ENCODE results near the gene C16orf87. TPM values are rescaled to one million over a fixed set of nuclear protein-coding genes. Genes with fewer than 3 reads are reported as not detected.

C16orf87 gene
- total RNA-seq, 2 experiments from 2014 or later: 12.5 to 14.7 TPM

GRCh38 chr16:46866286-46866685 lies 35.3 kb upstream of the C16orf87 start:
- TF ChIP-seq CTCF (IDR thresholded peaks at IDR 0.05): no peak
- no peak for ATAC-seq
- Mint-ChIP-seq H3K9me3 (peaks cover 5% of the 10 kb centered on the region), H3K27ac (no peak overlapping the region), H3K36me3 (ENCODE audit: low read depth) (peaks cover 1% of the 10 kb centered on the region), H3K4me1 (ENCODE audit: low read depth) (peaks cover 8% of the 10 kb centered on the region), H3K4me3 (no peak overlapping the region), H3K27me3 (peaks cover 4% of the 10 kb centered on the region)
- no peak for DNase-seq
- ChIA-PET CTCF (interaction anchor here (1.1 to 4.8 kb wide), 3 partner anchors 12 to 64 kb away, joined by 3 to 23 read pairs (median 3); no protein-coding TSS in a partner anchor), POLR2A (no interaction called here)
- intact Hi-C loops (cut with micrococcal nuclease): no loop called here

DNA sequence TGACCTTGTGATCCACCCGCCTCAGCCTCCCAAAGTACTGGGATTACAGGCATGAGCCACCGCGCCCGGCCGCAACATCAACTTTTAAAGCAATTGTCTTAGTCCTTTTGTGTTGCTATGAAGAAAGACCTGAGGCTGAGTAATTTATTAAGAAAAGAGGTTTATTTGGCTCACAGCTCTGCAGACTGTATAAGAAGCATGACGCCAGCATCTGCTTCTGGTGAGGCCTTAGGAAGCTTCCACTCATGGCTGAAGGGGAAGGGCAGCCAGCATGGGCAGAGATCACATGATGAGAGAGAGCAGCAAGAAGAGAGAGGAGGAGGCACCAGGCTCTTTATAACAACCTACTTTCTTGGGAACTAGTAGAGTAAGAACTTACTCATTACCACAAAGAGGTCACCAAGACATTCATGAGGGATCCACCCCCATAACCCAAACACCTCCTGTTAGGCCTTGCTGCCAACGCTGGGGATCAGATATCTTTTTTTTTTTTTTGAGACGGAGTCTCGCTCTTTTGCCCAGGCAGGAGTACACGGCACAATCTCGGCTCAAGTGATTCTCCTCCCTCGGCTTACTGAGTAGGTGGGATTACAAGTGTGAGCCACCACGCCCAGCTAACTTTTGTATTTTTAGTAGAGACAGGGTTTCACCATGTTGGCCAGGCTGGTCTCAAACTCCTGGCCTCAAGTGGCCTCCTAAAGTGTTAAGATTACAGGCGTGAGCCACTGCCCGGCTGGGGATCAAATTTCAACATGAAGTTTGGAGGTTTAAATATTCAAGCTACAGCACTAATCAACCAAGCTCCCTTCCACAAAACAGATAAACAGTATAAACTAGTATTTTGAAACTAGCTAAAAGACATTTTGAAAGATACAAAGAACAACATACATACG lies 31.8 kb upstream of the C16orf87 start:
- peaks cover 4% of the 10 kb centered on the region for H3K27me3 Mint-ChIP-seq
- intact Hi-C loops (cut with micrococcal nuclease): no loop called here
- ChIA-PET CTCF (interaction anchor here (0.6 to 4.8 kb wide), 5 partner anchors 9 to 189 kb away, joined by 3 to 23 read pairs (median 5); no protein-coding TSS in a partner anchor), POLR2A (no interaction called here)
- H3K27ac Mint-ChIP-seq: peak overlapping the region; percentile 27
- H3K36me3 Mint-ChIP-seq (ENCODE audit: low read depth): peaks cover 1% of the 10 kb centered on the region
- H3K4me1 Mint-ChIP-seq (ENCODE audit: low read depth): peaks cover 15% of the 10 kb centered on the region
- no peak for TF ChIP-seq CTCF (IDR thresholded peaks at IDR 0.05)
- ATAC-seq (peak; percentile 62), DNase-seq (peak; percentile 18)
- peaks cover 5% of the 10 kb centered on the region for H3K9me3 Mint-ChIP-seq
- no peak overlapping the region for H3K4me3 Mint-ChIP-seq

DNA sequence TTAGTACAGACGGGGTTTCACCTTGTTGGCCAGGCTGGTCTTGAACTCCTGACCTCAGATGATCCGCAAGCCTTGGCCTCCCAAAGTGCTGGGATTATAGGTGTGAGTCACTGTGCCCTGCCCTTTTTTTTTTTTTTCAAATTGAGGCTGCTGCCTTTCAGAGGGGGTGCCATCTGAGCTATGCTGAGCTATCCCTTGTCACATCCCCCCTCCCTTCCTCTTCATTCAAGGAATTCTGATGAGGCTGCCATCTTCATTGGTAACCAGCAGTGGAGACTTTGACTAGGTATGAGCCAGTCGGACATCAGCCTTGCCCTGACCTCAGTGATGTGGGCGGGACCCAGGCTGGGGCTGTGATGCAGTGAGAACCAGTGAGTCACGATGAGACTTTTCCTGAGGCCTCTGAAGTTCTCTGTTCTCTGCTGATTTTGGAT lies 28.8 kb upstream of the C16orf87 start:
- intact Hi-C loops (cut with micrococcal nuclease): no loop called here
- Mint-ChIP-seq H3K36me3 (ENCODE audit: low read depth) (no peaks in the 10 kb centered on the region), H3K9me3 (peaks cover 3% of the 10 kb centered on the region), H3K4me3 (no peak overlapping the region), H3K4me1 (ENCODE audit: low read depth) (peaks cover 15% of the 10 kb centered on the region), H3K27ac (no peak overlapping the region), H3K27me3 (no peaks in the 10 kb centered on the region)
- DNase-seq: peak; percentile 68
- CTCF ChIA-PET: interaction anchor here (1.9 kb wide), 1 partner anchor 49 kb away, joined by 4 read pairs; no protein-coding TSS in a partner anchor
- POLR2A ChIA-PET: interaction anchor here (1.0 to 1.5 kb wide), 2 partner anchors 27 to 182 kb away, joined by 3 read pairs; no protein-coding TSS in a partner anchor
- no peak for TF ChIP-seq CTCF (IDR thresholded peaks at IDR 0.05)
- peak; percentile 76 for ATAC-seq

DNA sequence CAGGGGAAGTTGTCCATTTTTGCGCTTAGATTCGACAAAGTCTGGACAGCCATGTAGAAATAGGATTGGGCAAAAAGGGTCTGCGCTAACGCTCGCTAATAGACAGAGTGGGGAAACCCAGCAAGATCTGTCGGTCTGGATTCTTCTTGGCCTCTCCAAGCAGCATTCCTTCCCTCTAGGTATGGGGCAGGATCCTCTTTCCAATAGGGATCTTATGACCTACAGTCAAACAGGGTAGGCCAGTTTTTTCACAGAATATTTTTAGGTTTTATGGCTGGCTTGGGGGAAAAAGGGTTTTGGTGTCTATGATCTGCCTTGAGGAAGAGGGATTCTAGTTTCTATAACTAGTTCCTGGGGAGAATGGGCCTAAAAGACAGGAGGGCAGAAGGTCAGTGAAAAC lies 27.2 kb upstream of the C16orf87 start:
- H3K27me3 Mint-ChIP-seq: no peaks in the 10 kb centered on the region
- no peak for TF ChIP-seq CTCF (IDR thresholded peaks at IDR 0.05)
- no peak overlapping the region for H3K27ac Mint-ChIP-seq
- DNase-seq (no peak), ATAC-seq (no peak)
- H3K4me3 Mint-ChIP-seq: no peak overlapping the region
- intact Hi-C loops (cut with micrococcal nuclease): no loop called here
- peaks cover 3% of the 10 kb centered on the region for H3K9me3 Mint-ChIP-seq
- ChIA-PET POLR2A (no interaction called here), CTCF (interaction anchor here (1.1 to 1.9 kb wide), 4 partner anchors 49 to 68 kb away, joined by 3 to 4 read pairs (median 4); no protein-coding TSS in a partner anchor)
- H3K36me3 Mint-ChIP-seq (ENCODE audit: low read depth): no peaks in the 10 kb centered on the region
- H3K4me1 Mint-ChIP-seq (ENCODE audit: low read depth): peaks cover 10% of the 10 kb centered on the region

All from activated CD8-positive, alpha-beta T cell treated with anti-CD3 and anti-CD28 coated beads for 36 hours (primary cell).